T-cell (primary cell): ENCODE data around the gene ACMSD. TPM values are rescaled to one million over a fixed set of nuclear protein-coding genes. Genes with fewer than 3 reads are reported as not detected.

Source experiments
- ATAC-seq, 4 experiments: fragments of 200-7000 bp in 3 of 4; fragments of 150-1000 bp in 1 of 4; cut with Tn5 transposase; replicated peaks in 1 of 4; 1 replicate in 3 of 4; 2 replicates in 1 of 4; pipeline ENCODE4 v1.10.0; 2021; ENCODE audit warnings: moderate library complexity in 3 of 4, mild to moderate bottlenecking in 2 of 4, moderate number of reproducible peaks in 1 of 4
- CTCF ChIA-PET, 2 donors: fragments of 300-600 bp; sonication (Branson Sonifier 250); formaldehyde crosslinking; loops; one replicate each; lab custom pipeline; 2022; ENCODE audit warnings: antibody characterized with exemption in 2 of 2; lab: Charles Lee
- POLR2A ChIA-PET, 2 donors: fragments of 300-600 bp; sonication (Branson Sonifier 250); formaldehyde crosslinking; loops; one replicate each; lab custom pipeline; 2022; ENCODE audit warnings: antibody characterized with exemption in 2 of 2; lab: Charles Lee
- DNase-seq, 35 experiments: peaks; one replicate each; pipeline versions ENCODE4 v3.0.0 to v3.0.0-alpha.2; 2013 to 2023
- H3K27ac ChIP-seq: one replicate; pipeline ENCODE4 v1.5.1; 2013; ENCODE audit warnings: low read length
- H3K27me3 ChIP-seq, 2 experiments: replicated peaks in 1 of 2; 1 replicate in 1 of 2; 2 replicates in 1 of 2; pipeline versions ENCODE4 v1.6.1 to v1.7.0; 2013; ENCODE audit warnings: low read length in 1 of 2, mixed read lengths in 1 of 2; ENCODE audit not compliant: control insufficient read depth in 2 of 2, insufficient read depth in 2 of 2; ENCODE audit errors: extremely low read depth in 1 of 2
- H3K36me3 ChIP-seq, 2 donors: 1 replicate in 1 of 2; 2 replicates in 1 of 2; pipeline versions ENCODE4 v1.6.1 to v1.7.0; 2013; ENCODE audit warnings: low read length in 1 of 2; ENCODE audit not compliant: control insufficient read depth in 2 of 2, insufficient read depth in 1 of 2; ENCODE audit errors: extremely low read depth in 1 of 2
- H3K4me1 ChIP-seq, 2 experiments: 1 replicate in 1 of 2; 2 replicates in 1 of 2; pipeline versions ENCODE4 v1.6.1 to v1.7.0; 2013; ENCODE audit warnings: low read length in 2 of 2, mixed read lengths in 1 of 2; ENCODE audit not compliant: insufficient read depth in 2 of 2, control insufficient read depth in 1 of 2; ENCODE audit errors: extremely low read depth in 1 of 2
- H3K4me3 ChIP-seq, 2 donors: 1 replicate in 1 of 2; 2 replicates in 1 of 2; pipeline versions ENCODE4 v1.5.1 to v1.7.0; 2013; ENCODE audit warnings: mild to moderate bottlenecking in 2 of 2, low read length in 1 of 2, moderate library complexity in 1 of 2; ENCODE audit not compliant: control insufficient read depth in 1 of 2; ENCODE audit errors: extremely low read depth in 1 of 2
- H3K9me3 ChIP-seq: 2 replicates; pipeline ENCODE4 v1.7.0; 2013
- H3K27ac Mint-ChIP-seq, 2 donors: one replicate each; pipeline ENCODE4 v1.8.0; 2020 to 2021; ENCODE audit warnings: mild to moderate bottlenecking in 2 of 2, mixed read lengths in 2 of 2
- H3K27me3 Mint-ChIP-seq, 2 donors: one replicate each; pipeline ENCODE4 v1.8.0; 2021 to 2022; ENCODE audit warnings: mixed read lengths in 2 of 2
- H3K36me3 Mint-ChIP-seq: one replicate; pipeline ENCODE4 v1.8.0; 2021; ENCODE audit warnings: mixed read lengths
- H3K4me1 Mint-ChIP-seq, 3 donors: one replicate each; pipeline ENCODE4 v1.8.0; 2020 to 2022; ENCODE audit warnings: mixed read lengths in 3 of 3, mild to moderate bottlenecking in 1 of 3
- H3K4me3 Mint-ChIP-seq, 3 donors: one replicate each; pipeline ENCODE4 v1.8.0; 2020 to 2022; ENCODE audit warnings: mild to moderate bottlenecking in 3 of 3, mixed read lengths in 3 of 3, moderate library complexity in 3 of 3
- H3K9me3 Mint-ChIP-seq, 3 donors: one replicate each; pipeline ENCODE4 v1.8.0; 2020 to 2022; ENCODE audit warnings: mixed read lengths in 3 of 3
- WGBS: methylation state at CpG from one replicate; pipeline ENCODE4 v1.1.5; 2013; ENCODE audit warnings: missing lambda C conversion rate; ENCODE audit not compliant: insufficient coverage; 5-methylcytosine and 5-hydroxymethylcytosine counted together
- total RNA-seq, 35 experiments: library from RNA in 6 of 35; stranded (reverse) in 6 of 35; fragments of 120-200 nt in 1 of 35; gene quantifications; one replicate each; pipeline versions ENCODE4 v1.2.1 to v1.2.4 and lab custom pipeline; 2013 to 2026

ACMSD gene
- total RNA-seq, 5 donors from 2014 or later (not counting 1 experiment from before 2014, with no cell fraction given): 0.20 TPM; not detected in 4

GRCh38 chr2:134883552-134884293 is 45.3 kb downstream of the ACMSD start:
- H3K27me3 Mint-ChIP-seq: no peaks in the 10 kb centered on the region
- H3K27ac Mint-ChIP-seq: no peak overlapping the region
- DNase-seq (no peak), ATAC-seq (no peak)
- 100% methylated on average over 1 of the region's 3 CpGs for WGBS
- Histone ChIP-seq H3K4me3 (no peak overlapping the region), H3K27ac (no peak overlapping the region), H3K36me3 (no peaks in the 10 kb centered on the region), H3K27me3 (no peaks in the 10 kb centered on the region), H3K4me1 (no peaks in the 10 kb centered on the region), H3K9me3 (no peaks in the 10 kb centered on the region)
- H3K9me3 Mint-ChIP-seq: peaks cover 0 to 17% (median 6%) of the 10 kb centered on the region in 3 donors
- H3K4me3 Mint-ChIP-seq: no peak overlapping the region
- no peaks in the 10 kb centered on the region for H3K4me1 Mint-ChIP-seq
- ChIA-PET POLR2A (no interaction called here), CTCF (interaction anchor here (0.7 to 1.1 kb wide), 2 partner anchors 14 to 83 kb away, joined by 3 read pairs; no protein-coding TSS in a partner anchor)
- peaks cover 25% of the 10 kb centered on the region for H3K36me3 Mint-ChIP-seq

- H3K27me3 Mint-ChIP-seq: no peaks in the 10 kb centered on the region
- H3K9me3 ChIP-seq: no peaks in the 10 kb centered on the region
- no peak for DNase-seq
- H3K36me3 ChIP-seq: no peaks in the 10 kb centered on the region
- CTCF ChIA-PET: no interaction called here
- H3K27me3 ChIP-seq: no peaks in the 10 kb centered on the region
- no peak overlapping the region for H3K4me3 Mint-ChIP-seq
- no peak overlapping the region for H3K4me3 ChIP-seq
- no peaks in the 10 kb centered on the region for H3K4me1 ChIP-seq
- POLR2A ChIA-PET: no interaction called here
- H3K27ac ChIP-seq: no peak overlapping the region
- no peak overlapping the region for H3K27ac Mint-ChIP-seq
- peaks cover 21% of the 10 kb centered on the region for H3K36me3 Mint-ChIP-seq
- H3K4me1 Mint-ChIP-seq: no peaks in the 10 kb centered on the region
- peaks cover 0 to 12% (median 5%) of the 10 kb centered on the region in 3 donors for H3K9me3 Mint-ChIP-seq
- ATAC-seq: no peak
Measured at GRCh38 chr2:134884435-134884834, 46.0 kb downstream of the ACMSD start.

GRCh38 chr2:134892282-134893035 is 54.0 kb downstream of the ACMSD start:
- H3K36me3 ChIP-seq: no peaks in the 10 kb centered on the region
- CTCF ChIA-PET: interaction anchor here in 1 of 2 donors (0.6 kb wide), 1 partner anchor 25 kb away, joined by 5 read pairs; no protein-coding TSS in a partner anchor
- H3K27me3 Mint-ChIP-seq: no peaks in the 10 kb centered on the region

GRCh38 chr2:134897932-134898331 is 59.5 kb downstream of the ACMSD start:
- DNase-seq (peak in 1 of 35 experiments; percentile 30), ATAC-seq (no peak)
- no peaks in the 10 kb centered on the region for H3K9me3 Mint-ChIP-seq
- H3K27me3 Mint-ChIP-seq: no peaks in the 10 kb centered on the region
- Histone ChIP-seq H3K36me3 (no peaks in the 10 kb centered on the region), H3K4me1 (no peaks in the 10 kb centered on the region), H3K9me3 (no peaks in the 10 kb centered on the region), H3K27ac (no peak overlapping the region), H3K27me3 (no peaks in the 10 kb centered on the region), H3K4me3 (no peak overlapping the region)
- no peaks in the 10 kb centered on the region for H3K36me3 Mint-ChIP-seq
- no peak overlapping the region for H3K27ac Mint-ChIP-seq
- H3K4me3 Mint-ChIP-seq: no peak overlapping the region
- ChIA-PET POLR2A (no interaction called here), CTCF (interaction anchor here (0.6 to 1.6 kb wide), 10 partner anchors 15 to 1021 kb away, joined by 3 to 6 read pairs (median 3); no protein-coding TSS in a partner anchor)
- H3K4me1 Mint-ChIP-seq: no peaks in the 10 kb centered on the region

More at GRCh38 chr2:134892282-134893035, 54.0 kb downstream of the ACMSD start:
- Histone ChIP-seq H3K27me3 (no peaks in the 10 kb centered on the region), H3K4me1 (no peaks in the 10 kb centered on the region), H3K9me3 (no peaks in the 10 kb centered on the region), H3K27ac (no peak overlapping the region), H3K4me3 (no peak overlapping the region)
- DNase-seq: no peak
- no peaks in the 10 kb centered on the region for H3K9me3 Mint-ChIP-seq
- no peak overlapping the region for H3K4me3 Mint-ChIP-seq
- ATAC-seq: no peak
- POLR2A ChIA-PET: no interaction called here
- no peaks in the 10 kb centered on the region for H3K4me1 Mint-ChIP-seq
- WGBS: no CpG with 5 or more reads among the region's 1 CpG
- no peaks in the 10 kb centered on the region for H3K36me3 Mint-ChIP-seq
- no peak overlapping the region for H3K27ac Mint-ChIP-seq

GRCh38 chr2:134899204-134899603 is 60.8 kb downstream of the ACMSD start:
- Mint-ChIP-seq H3K9me3 (no peaks in the 10 kb centered on the region), H3K4me3 (no peak overlapping the region), H3K4me1 (no peaks in the 10 kb centered on the region), H3K27ac (no peak overlapping the region), H3K27me3 (no peaks in the 10 kb centered on the region), H3K36me3 (no peaks in the 10 kb centered on the region)
- DNase-seq (no peak), ATAC-seq (no peak)
- Histone ChIP-seq H3K9me3 (no peaks in the 10 kb centered on the region), H3K27ac (no peak overlapping the region), H3K4me3 (no peak overlapping the region), H3K27me3 (no peaks in the 10 kb centered on the region), H3K36me3 (no peaks in the 10 kb centered on the region), H3K4me1 (no peaks in the 10 kb centered on the region)
- ChIA-PET POLR2A (no interaction called here), CTCF (no interaction called here)

GRCh38 chr2:134900151-134900550 is 61.7 kb downstream of the ACMSD start:
- H3K4me3 Mint-ChIP-seq: no peak overlapping the region
- ATAC-seq (no peak), DNase-seq (no peak)
- H3K36me3 ChIP-seq: no peaks in the 10 kb centered on the region
- H3K36me3 Mint-ChIP-seq: no peaks in the 10 kb centered on the region
- ChIA-PET POLR2A (no interaction called here), CTCF (no interaction called here)
- no peaks in the 10 kb centered on the region for H3K9me3 ChIP-seq
- no peak overlapping the region for H3K27ac Mint-ChIP-seq
- H3K27me3 Mint-ChIP-seq: no peaks in the 10 kb centered on the region
- no peak overlapping the region for H3K27ac ChIP-seq
- H3K4me3 ChIP-seq: no peak overlapping the region
- H3K27me3 ChIP-seq: no peaks in the 10 kb centered on the region
- whole genome bisulfite sequencing: no CpG with 5 or more reads among the region's 1 CpG
- H3K4me1 ChIP-seq: no peaks in the 10 kb centered on the region
- no peaks in the 10 kb centered on the region for H3K4me1 Mint-ChIP-seq
- H3K9me3 Mint-ChIP-seq: no peaks in the 10 kb centered on the region
